ENCODE measurements around the gene DYSF. TPM values are rescaled to one million over a fixed set of nuclear protein-coding genes. Genes with fewer than 3 reads are reported as not detected.

Gene DYSF
- polyA plus RNA-seq, 1 of the 3 experiments (the other 2 are of a cell fraction): 0.10 TPM

- CTCF ChIA-PET: interaction anchor here (1.1 kb wide), 1 partner anchor 96 kb away, joined by 3 read pairs; no protein-coding TSS in a partner anchor
- Histone ChIP-seq H3K4me1 (ENCODE audit: control insufficient read depth in 1 of 2, insufficient read depth in 2 of 2, low read depth in 1 of 2, low read length in 1 of 2) (peaks cover 0 to 20% of the 10 kb centered on the region in 2 experiments; a peak in 2 of 4 replicates), H4K20me1 (ENCODE audit: insufficient read depth) (no peaks in the 10 kb centered on the region), H3K79me2 (ENCODE audit: insufficient read depth) (no peaks in the 10 kb centered on the region), H3K9me3 (no peaks in the 10 kb centered on the region), H3K27ac (ENCODE audit: low read depth in 2 of 2, low read length in 1 of 2) (no peak overlapping the region), H3K27me3 (ENCODE audit: insufficient read depth) (no peaks in the 10 kb centered on the region), H2AFZ (ENCODE audit: low read depth) (no peak overlapping the region), H3K4me3 (ENCODE audit: low read depth in 2 of 2, low read length in 1 of 2) (no peak overlapping the region), H3K36me3 (replicated peaks in 1 of 2; ENCODE audit: control insufficient read depth in 1 of 2, insufficient read depth in 2 of 2, low read length in 1 of 2) (no peaks in the 10 kb centered on the region), H3F3A (replicated peaks; ENCODE audit: insufficient read depth) (no peaks in the 10 kb centered on the region), H3K4me2 (no peak overlapping the region), H3K9me2 (no peaks in the 10 kb centered on the region), H3K9ac (no peak overlapping the region)
- no peak for DNase-seq
- POLR2A ChIA-PET: no interaction called here
- TF ChIP-seq USF2 (IDR thresholded peaks at IDR 0.05; ENCODE audit: borderline replicate concordance, low read depth, low read length): no peak
- TF ChIP-seq FOXJ3 (CRISPR knock-in tag; IDR thresholded peaks at IDR 0.05): no peak
- TF ChIP-seq REST (IDR thresholded peaks at IDR 0.05; ENCODE audit: low read depth, low read length): no peak
- TF ChIP-seq TCF12 (IDR thresholded peaks at IDR 0.05): no peak
- no peak for TF ChIP-seq GABPA (IDR thresholded peaks at IDR 0.05; ENCODE audit: low read depth)
- TF ChIP-seq RAD21 (IDR thresholded peaks at IDR 0.05; ENCODE audit: low read length): no peak
- TF ChIP-seq RFX5 (IDR thresholded peaks at IDR 0.05; ENCODE audit: low read length): no peak
- TF ChIP-seq NFIC (IDR thresholded peaks at IDR 0.05; ENCODE audit: borderline replicate concordance): no peak
- TF ChIP-seq IRF3 (IDR thresholded peaks at IDR 0.05; ENCODE audit: low read depth, low read length): no peak
- TF ChIP-seq USF1 (IDR thresholded peaks at IDR 0.05; ENCODE audit: borderline replicate concordance, low read depth): no peak
- TF ChIP-seq TEAD4 (IDR thresholded peaks at IDR 0.05; ENCODE audit: borderline replicate concordance, insufficient read depth): no peak
- no peak for TF ChIP-seq EP300 (IDR thresholded peaks at IDR 0.05; ENCODE audit: borderline replicate concordance in 1 of 2, low read depth in 1 of 2, low read length in 1 of 2)
- TF ChIP-seq PBX3 (IDR thresholded peaks at IDR 0.05): no peak
- no peak for TF ChIP-seq POLR2AphosphoS5 (IDR thresholded peaks at IDR 0.05; ENCODE audit: low read depth, low read length)
- no peak for TF ChIP-seq MEF2A (IDR thresholded peaks at IDR 0.05; ENCODE audit: borderline replicate concordance, low read depth)
- TF ChIP-seq ZBTB33 (IDR thresholded peaks at IDR 0.05; ENCODE audit: borderline replicate concordance, low read depth): no peak
- TF ChIP-seq FOXM1 (IDR thresholded peaks at IDR 0.05; ENCODE audit: low read depth): no peak
- no peak for TF ChIP-seq FOSL2 (IDR thresholded peaks at IDR 0.05; ENCODE audit: borderline replicate concordance, low read depth)
- TF ChIP-seq SMC3 (IDR thresholded peaks at IDR 0.05; ENCODE audit: low read depth, low read length): no peak
- WGBS (ENCODE audit: low lambda C conversion rate): 25% methylated on average over 3 of the region's 4 CpGs
Observed at GRCh38 chr2:71706121-71706520, 252.8 kb downstream of the DYSF start.
